ENCODE measurements around the gene SHC4.

Gene SHC4

GRCh38 chr15:48889925-48890324, 73.8 kb downstream of the SHC4 start:
- no peak for DNase-seq (ENCODE audit: low read depth in 2 of 2)
- H3K4me3 ChIP-seq (replicated peaks in 1 of 2; ENCODE audit: low read depth in 2 of 2, low read length in 2 of 2): no peak overlapping the region
- TF ChIP-seq, protein P1, sequence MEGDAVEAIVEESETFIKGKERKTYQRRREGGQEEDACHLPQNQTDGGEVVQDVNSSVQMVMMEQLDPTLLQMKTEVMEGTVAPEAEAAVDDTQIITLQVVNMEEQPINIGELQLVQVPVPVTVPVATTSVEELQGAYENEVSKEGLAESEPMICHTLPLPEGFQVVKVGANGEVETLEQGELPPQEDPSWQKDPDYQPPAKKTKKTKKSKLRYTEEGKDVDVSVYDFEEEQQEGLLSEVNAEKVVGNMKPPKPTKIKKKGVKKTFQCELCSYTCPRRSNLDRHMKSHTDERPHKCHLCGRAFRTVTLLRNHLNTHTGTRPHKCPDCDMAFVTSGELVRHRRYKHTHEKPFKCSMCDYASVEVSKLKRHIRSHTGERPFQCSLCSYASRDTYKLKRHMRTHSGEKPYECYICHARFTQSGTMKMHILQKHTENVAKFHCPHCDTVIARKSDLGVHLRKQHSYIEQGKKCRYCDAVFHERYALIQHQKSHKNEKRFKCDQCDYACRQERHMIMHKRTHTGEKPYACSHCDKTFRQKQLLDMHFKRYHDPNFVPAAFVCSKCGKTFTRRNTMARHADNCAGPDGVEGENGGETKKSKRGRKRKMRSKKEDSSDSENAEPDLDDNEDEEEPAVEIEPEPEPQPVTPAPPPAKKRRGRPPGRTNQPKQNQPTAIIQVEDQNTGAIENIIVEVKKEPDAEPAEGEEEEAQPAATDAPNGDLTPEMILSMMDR (IDR thresholded peaks at IDR 0.05; ENCODE audit: low read depth, low read length): no peak

DNA sequence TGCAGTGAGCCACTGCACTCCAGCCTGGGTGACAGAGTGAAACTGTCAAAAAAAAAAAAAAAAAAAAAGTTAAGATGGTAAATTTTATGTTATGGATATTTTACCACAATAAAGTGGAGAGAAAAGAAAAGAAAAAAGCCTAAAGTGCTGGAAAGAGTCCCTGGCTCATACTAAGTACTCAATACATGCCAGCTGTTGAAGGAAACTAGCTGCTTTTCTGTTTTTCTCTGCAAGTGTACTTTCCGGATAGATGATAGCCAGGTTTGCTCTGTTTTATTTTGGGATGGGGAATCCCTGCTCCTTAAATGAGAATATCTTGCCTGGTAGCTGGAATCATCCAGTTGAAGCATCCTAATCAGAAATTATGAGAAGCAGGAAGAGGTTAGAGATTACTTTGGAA, 74.9 kb downstream of the SHC4 start:
- DNase-seq (ENCODE audit: low read depth in 2 of 2): peak in 1 of 2 donors; percentile 35
- TF ChIP-seq, protein P1 (IDR thresholded peaks at IDR 0.05; ENCODE audit: low read depth, low read length): no peak

GRCh38 chr15:48888191-48888590, 75.5 kb downstream of the SHC4 start:
- DNase-seq (ENCODE audit: low read depth in 2 of 2): no peak
- TF ChIP-seq, protein P1 (IDR thresholded peaks at IDR 0.05; ENCODE audit: low read depth, low read length): no peak
- no peak overlapping the region for H3K4me3 ChIP-seq (replicated peaks in 1 of 2; ENCODE audit: low read depth in 2 of 2, low read length in 2 of 2)

More for the DNA sequence above, 74.9 kb downstream of the SHC4 start:
- no peak overlapping the region for H3K4me3 ChIP-seq (replicated peaks in 1 of 2; ENCODE audit: low read depth in 2 of 2, low read length in 2 of 2)

- DNase-seq (ENCODE audit: low read depth in 2 of 2): no peak
- TF ChIP-seq, protein P1 (IDR thresholded peaks at IDR 0.05; ENCODE audit: low read depth, low read length): no peak
- no peak overlapping the region for H3K4me3 ChIP-seq (replicated peaks in 1 of 2; ENCODE audit: low read depth in 2 of 2, low read length in 2 of 2)
Measured at GRCh38 chr15:48887144-48887543, 76.6 kb downstream of the SHC4 start.

DNA sequence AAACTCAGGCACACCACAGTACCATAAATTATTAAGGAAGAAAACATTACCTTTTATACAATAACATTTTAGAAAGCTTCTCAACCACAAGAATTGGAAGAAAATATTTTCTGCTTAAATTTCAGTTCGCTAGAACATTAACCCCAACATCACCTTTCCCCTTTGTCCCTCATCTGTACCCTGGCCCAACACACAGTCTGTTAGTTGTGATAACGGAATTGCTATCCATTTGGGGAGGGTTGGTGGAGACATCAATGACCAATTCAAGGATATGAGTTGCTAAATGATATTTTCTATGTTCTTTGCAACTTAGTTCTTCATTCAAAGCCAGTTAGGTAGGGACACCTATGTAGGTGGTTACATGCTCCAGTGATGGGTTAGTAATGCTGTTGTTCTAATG, 80.0 kb downstream of the SHC4 start:
- H3K4me3 ChIP-seq (replicated peaks in 1 of 2; ENCODE audit: low read depth in 2 of 2, low read length in 2 of 2): no peak overlapping the region
- TF ChIP-seq, protein P1 (IDR thresholded peaks at IDR 0.05; ENCODE audit: low read depth, low read length): no peak
- DNase-seq (ENCODE audit: low read depth in 2 of 2): no peak

- TF ChIP-seq, protein P1 (IDR thresholded peaks at IDR 0.05; ENCODE audit: low read depth, low read length): no peak
Measured at GRCh38 chr15:48880070-48880634, 83.6 kb downstream of the SHC4 start.

More at GRCh38 chr15:48880070-48880634, 83.6 kb downstream of the SHC4 start:
- H3K4me3 ChIP-seq (replicated peaks in 1 of 2; ENCODE audit: low read depth in 2 of 2, low read length in 2 of 2): no peak overlapping the region
- DNase-seq (ENCODE audit: low read depth in 2 of 2): no peak

Data from cardiac fibroblast (primary cell).